Stimulated activated CD8-positive, alpha-beta memory T cell treated with anti-CD3 and anti-CD28 coated beads, Interleukin-15, amount 100 ng/mL, for 24 hours (primary cell): ENCODE measurements around the gene KLHL22.
A peak's percentile ranks its signal among the peaks of the same experiment; 100 is the strongest.
"Not testable (repeated sequence)": the region's sequence is repeated elsewhere in the genome, so short reads cannot be mapped to it uniquely, and the experiment has no call there.

ENCODE experiments used
- DNase-seq: peaks from one replicate; pipeline ENCODE4 v3.0.0-alpha.2; 2020; ENCODE audit warnings: low read depth

Gene KLHL22

DNA sequence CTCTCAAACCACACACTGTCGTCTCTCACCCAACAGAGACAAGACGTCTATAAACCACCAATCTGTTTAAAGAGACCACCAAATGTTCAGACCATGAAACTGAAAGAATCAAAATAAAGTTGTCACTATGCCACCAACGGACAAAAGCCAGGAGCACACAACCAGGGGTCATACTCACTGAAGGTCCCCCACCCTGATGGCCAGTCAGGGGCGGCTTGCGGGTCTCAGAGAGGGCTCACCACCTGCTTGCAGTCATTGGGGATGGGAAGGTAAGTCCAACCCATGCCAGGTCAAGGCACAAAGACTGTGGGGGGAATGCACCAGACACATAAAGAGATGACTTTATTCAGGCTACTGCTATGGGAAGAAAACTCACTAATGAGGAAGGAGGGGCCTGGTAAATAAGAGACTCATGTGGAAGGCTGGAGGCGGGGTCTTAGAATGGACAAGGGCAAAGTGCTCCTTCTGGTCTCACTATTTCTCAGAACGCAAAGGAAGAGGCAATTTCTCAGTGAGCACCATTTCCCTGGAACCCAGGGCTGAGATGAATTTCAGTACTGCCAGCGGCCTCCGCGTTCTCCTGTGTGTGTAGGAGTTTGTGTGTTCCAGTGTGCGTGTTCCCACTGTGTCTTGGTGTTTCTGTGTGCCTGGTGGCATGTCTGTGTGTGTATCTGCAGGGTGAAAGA is 75.3 kb downstream of the KLHL22 start:
- DNase-seq, result no peak

DNA sequence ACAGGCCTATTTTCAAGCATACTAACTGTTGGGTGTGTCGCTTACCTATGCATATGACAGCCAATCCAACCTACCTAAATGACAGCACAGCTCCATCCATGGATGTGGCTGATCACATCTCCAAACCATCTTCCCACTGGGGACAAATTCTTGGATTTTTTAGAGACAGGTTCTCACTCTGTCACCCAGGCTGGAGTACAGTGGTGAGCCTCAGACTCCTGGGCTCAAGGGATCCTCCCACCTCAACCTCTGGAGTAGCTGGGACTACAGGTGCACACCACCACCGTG is 76.0 kb downstream of the KLHL22 start:
- no peak for DNase-seq

DNA sequence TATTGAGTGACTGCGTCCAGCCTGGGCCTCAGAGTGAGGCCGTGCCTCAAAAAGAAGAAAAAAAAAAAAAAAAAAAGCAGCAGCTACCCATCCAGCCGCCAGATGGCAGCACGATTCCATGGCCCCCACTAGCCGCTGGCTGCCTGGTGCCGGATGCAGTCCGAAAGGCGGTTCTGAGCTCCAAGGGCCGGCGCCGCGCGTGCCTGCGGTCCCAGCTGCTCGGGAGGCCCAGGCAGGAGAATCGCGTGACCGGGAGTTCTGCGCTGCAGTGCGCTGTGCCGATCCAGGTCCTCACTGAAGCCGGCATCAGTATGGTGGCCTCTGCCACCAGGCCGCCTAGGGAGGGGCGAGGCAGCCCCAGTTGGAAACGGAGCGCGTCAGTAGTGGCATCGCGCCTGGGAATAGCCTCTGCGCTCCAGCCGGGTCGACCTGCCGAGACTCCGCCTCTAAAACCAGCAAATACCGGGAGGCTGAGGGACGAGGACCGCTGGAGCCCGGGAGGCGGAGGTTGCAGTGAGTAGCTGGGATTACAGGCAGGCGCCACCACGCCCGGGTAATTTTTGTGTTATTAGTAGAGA is 77.3 kb downstream of the KLHL22 start:
- DNase-seq, result peak; percentile 38

DNA sequence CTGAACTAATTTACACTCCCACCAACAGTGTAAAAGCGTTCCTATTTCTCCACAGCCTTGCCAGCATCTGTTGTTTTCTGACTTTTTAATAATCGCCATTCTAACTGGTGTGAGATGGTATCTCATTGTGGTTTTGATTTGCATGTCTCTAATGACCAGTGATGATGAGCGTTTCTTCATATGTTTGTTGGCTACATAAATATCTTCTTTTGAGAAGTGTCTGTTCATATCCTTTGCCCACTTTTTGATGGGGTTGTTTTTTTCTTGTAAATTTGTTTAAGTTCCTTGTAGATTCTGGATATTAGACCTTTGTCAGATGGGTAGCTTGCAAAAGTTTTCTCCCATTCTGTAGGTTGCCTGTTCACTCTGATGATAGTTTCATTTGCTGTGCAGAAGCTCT is 79.9 kb downstream of the KLHL22 start:
- not testable (repeated sequence) for DNase-seq

DNA sequence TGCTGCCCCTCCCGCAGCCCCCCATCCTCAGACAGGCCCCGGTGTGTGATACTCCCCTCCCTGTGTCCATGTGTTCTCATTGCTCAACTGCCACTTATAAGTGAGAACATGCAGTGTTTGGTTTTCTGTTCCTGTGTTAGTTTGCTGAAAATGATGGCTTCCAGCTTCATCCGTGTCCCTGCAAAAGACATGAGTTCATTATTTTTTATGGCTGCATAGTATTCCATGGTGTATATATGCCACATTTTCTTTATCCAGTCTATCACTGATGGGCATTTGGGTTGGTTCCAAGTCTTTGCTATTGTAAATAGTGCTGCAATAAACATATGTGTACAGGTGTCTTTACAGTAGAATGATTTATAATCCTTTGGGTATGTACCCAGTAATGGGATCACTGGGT is 80.4 kb downstream of the KLHL22 start:
- not testable (repeated sequence) for DNase-seq

DNA sequence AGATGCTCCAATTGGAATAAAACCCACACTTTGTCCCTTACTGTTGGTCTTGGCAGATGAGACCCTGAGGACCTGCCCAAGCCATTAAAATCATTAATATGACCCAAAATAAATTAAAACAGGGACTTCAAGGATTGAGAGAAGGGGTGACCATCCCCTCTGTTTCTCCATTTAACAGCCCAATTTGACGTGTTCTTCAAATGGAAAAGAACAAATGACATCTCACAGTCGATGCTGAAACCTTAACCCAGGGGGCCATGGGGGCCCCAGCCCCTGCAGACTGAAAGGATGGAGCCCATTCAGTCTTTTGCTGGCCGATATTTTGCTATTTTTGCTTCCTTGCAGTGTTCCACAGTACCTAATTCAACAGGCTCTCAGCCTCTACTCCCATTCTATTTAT is 81.1 kb downstream of the KLHL22 start:
- DNase-seq, result no peak

DNA sequence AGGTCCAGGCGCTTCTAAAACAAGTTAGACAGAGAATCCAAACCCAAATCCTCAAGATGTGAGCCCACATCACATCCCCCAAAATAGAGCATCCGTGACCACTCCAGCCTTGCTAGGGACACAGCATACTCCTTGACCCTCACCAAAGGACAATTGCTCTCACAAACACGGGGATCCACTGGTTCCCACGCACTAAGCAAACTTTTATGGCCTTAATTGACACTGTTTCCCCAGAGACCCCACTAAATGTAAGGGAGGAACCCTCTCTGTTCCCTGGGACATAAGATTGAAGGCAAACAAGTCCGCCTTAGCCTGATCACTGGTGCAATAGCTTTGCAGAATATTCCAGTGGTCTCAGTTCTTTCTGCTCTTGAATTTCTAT is 81.5 kb downstream of the KLHL22 start:
- DNase-seq, result no peak

DNA sequence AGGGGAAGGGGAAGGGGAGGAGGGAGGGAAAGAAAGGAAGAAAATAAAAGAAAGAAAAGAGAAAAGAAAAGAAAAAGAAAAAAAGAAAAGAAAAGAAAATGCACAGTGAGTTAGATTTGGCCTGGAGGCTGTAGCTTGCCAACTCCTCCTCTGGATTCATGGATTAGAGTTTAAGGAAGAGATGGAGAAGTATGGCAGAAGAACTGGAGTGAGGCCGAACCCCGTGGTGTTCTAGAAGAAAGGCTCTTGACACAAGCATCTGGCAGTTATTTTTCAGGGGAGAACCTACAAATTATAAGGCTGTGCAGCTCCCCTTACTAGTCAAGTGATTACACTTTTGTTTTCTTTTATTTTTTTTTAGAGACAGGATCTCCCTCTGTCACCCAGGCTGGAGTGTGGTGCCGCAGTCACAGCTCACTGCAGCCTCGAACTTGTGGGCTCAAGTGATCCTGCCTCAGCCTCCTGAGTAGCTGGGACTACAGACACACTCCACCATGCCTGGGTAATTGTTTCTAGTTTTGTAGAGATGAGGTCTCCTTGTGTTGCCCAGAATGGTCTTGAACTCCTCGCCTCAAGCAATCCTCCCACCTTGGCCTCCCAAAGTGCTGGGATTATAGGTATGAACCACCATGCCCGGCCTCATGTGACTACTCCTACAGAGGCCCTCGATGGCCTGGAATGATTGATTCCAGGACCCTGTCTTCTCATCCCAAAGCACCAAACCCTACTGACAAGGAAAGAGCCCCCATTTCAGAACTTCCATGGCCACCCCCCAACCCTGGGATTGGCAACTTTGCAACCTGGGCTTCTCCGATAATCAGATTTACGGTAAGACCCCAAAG is 82.2 kb downstream of the KLHL22 start:
- DNase-seq, result no peak

DNA sequence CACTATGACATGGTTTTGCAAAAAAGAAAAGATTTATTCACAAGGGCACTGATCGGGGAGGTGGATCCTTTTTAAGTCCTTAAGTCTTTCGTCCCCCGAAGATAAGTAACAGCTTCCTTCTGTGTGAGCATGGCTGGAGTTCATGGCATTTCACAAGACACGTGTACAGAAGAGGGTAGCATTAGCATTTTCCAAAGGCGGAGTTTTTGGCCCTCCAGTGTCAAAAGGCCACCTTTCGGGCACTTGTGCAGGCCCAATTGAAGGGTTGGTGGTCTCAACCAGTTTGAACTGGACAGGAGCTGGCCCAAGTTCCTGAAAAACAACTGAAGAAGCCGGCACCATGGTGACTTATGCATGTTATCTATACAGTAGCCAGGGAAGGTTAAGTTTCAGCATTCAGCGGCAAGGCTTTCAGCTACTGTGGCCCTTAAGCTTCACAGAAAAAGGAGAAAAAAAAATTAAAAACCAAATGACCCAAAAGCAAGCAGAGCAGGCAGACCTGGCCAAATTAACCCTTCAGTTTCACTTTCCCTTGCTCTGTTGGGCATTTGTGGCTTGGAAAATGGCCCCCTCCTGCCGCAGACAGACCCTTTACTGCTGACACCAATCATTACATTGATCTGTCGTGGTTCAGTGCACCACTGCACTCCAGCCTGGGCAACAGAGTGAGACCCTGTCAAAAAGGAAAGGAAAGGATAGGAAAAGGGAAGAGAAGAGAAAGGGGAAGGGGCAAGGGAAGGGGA is 83.0 kb downstream of the KLHL22 start:
- DNase-seq, result no peak

DNA sequence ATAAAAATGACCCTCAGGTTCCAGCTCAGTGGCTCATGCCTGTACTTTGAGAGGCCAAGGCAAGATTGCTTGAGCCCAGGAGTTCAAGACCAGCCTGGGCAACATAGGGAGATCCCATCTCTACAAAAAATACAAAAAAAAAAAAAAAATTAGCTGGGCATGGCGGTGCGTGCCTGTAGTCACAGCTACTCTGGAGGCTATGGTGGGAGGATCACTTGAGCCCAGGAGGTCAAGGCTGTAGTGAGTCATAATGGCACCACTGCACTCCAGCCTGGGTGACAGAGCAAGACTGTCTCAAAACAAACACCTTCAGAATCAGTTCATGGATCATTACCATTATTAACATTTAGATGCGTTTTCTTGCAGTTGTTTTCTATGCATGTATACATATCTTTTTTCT is 86.2 kb downstream of the KLHL22 start:
- DNase-seq, result not testable (repeated sequence)

DNA sequence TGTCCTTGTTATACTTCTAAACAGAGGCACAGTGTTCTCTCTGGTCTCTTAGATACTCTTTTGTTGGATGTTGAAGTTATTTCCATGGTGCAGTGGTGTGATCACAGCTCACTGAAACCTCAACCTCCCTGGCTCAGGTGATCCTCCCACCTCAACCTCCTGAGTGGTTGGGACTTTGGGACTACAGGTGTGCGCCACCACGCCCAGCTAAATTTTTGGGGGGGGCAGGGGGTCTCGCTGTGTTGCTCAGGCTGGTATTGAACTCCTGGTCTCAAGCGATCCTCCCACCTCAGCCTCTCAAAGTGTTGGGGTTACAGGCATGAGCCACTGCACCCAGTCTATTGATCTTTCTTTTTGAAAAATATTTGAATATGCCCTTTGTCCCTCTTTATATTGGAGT is 86.7 kb downstream of the KLHL22 start:
- DNase-seq, result no peak

DNA sequence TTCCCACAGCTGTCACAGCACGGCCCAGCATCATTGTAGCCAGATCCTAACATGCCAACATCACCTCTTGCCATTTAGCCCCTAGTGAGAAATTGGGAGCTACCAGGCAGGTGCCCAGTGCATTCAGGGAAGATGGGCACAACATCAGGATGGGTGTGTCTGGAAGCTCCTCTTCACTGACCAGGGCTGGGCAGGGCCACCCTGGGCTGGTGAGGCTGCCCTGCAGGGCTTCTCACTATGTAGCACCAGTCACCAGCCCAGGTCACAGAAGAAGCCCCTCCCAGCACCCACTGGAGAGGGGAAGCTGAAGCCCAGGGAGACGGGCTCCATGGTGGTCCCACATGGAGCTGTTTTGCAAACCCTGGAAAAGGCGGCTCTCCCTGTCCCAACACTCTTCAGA is 87.8 kb downstream of the KLHL22 start:
- no peak for DNase-seq

DNA sequence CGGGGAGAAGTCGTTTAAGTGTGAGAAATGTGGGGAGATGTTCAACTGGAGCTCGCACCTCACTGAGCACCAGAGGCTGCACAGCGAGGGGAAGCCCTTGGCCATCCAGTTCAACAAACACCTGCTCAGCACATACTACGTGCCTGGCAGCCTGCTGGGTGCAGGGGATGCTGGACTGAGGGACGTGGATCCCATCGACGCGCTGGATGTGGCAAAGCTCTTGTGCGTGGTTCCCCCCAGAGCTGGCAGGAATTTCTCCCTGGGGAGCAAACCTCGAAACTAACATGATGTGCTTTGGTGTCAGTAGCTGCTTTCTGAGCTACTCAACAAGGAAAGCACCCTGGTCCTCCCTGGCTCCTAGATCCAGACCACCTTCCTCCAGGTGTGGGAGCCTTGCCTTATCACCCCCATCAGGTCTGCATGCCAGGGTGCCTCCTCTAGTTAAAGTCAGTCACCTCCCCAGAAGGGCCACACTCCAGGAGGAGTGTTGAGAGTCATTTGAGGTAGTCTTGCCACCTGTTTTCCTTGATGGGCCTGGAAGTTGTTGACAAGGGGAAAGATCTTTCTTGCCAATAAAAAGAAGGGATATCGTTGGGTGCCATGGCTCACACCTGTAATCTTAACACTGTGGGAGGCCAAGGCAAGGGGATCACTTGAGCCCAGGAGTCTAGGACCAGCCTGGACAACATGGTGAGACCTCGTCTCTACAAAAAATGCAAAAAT is 88.7 kb downstream of the KLHL22 start:
- no peak for DNase-seq

DNA sequence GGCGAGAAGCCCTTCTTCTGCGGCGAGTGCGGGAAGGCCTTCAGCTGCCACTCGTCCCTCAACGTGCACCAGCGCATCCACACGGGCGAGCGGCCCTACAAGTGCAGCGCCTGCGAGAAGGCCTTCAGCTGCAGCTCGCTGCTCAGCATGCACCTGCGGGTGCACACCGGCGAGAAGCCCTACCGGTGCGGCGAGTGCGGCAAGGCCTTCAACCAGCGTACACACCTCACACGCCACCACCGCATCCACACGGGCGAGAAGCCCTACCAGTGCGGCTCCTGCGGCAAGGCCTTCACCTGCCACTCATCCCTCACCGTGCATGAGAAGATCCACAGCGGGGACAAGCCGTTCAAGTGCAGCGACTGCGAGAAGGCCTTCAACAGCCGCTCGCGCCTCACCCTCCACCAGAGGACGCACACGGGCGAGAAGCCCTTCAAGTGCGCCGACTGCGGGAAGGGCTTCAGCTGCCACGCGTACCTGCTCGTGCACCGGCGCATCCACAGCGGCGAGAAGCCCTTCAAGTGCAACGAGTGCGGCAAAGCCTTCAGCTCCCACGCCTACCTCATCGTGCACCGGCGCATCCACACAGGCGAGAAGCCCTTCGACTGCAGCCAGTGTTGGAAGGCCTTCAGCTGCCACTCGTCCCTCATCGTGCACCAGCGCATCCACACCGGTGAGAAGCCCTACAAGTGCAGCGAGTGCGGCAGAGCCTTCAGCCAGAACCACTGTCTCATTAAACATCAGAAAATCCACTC is 89.5 kb downstream of the KLHL22 start:
- DNase-seq, result no peak

DNA sequence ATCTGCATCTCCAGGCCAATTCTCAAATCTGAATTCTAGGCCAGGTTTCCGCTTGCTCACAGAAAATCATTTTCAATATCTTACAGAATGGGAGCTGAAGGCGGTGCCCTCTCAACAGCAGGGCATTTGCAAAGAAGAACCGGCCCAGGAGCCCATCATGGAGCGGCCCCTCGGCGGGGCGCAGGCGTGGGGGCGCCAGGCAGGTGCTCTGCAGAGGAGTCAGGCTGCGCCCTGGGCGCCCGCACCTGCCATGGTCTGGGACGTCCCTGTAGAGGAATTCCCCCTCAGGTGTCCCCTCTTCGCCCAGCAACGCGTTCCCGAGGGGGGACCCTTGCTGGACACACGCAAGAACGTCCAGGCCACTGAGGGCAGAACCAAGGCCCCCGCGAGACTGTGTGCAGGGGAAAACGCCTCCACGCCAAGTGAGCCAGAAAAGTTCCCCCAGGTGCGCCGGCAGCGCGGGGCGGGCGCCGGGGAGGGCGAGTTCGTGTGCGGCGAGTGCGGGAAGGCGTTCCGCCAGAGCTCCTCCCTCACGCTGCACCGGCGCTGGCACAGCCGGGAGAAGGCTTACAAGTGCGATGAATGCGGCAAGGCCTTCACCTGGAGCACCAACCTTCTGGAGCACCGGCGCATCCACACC is 90.2 kb downstream of the KLHL22 start:
- DNase-seq, result no peak

DNA sequence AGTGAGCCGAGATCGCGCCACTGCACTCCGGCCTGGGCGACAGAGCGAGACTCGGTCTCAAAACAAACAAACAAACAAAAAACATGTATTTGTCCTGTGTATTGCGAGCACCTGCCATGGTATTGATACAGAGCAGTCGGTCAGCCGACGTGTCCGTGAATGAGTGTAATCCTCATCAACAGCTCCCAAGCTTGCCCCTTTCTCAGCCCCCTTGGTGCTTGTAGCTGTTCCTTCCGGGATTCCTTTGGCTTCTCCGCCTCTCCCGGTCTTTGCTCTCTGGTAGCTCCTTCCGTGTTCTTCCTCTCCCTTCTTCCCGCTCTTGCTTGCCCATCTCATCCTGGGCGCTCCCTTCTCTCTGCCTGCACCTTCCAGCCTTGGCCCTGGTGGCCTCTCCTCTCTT is 90.7 kb downstream of the KLHL22 start:
- no peak for DNase-seq

DNA sequence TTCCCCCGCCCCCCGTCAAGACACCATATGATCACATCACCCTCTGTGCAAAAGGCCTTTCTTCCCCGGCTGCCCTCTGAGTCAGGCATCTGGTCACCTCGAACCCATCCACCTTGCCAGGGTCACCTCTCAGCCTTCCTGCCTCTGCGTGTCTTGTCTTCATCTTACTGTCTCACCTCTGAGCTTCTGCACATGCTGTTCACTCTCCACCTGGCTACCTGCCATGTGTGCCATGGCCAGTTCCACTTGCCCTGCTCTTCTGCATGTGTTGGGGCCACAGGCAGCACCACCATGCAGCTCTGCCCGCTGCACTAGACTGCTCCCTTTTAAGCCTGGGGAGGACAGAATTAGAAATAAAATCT is 91.8 kb downstream of the KLHL22 start:
- DNase-seq, result no peak

DNA sequence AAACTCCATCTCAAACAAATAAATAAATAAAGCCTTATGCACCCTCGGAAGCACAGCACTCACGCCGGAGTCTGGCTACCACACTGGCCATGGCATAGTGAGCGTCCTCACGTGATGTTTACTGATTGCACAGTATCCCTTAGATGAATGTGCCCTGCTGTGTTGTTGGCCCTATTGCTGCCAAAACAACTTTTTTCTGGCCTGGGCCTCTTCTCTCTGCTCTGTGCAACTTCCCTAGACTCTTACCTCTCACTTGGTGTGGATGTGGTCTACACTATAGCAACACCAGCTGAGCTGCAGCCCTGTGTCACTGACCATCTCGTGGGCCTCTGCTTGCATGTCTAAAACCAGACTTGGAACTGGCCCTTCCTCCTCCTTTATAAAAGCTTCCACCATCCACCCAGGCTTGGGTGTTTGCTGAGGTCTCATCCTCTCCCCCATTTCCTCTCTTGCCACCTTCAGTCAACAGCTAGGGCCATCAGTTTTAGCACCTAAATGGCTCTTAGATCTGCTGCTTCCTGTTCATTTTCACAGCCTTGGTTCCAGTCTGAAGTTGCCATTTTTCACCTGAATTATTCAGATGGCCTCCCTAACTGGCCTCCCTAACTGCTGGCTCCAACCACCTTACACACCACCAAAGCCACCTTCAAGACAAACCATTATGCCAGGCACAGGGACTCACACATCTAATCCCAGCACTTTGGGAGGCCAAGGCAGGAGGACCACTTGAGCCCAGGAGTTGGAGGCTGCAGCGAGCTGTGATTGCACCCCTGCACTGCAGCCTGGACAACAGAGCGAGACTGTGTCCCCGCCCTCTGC is 92.4 kb downstream of the KLHL22 start:
- DNase-seq, result no peak

DNA sequence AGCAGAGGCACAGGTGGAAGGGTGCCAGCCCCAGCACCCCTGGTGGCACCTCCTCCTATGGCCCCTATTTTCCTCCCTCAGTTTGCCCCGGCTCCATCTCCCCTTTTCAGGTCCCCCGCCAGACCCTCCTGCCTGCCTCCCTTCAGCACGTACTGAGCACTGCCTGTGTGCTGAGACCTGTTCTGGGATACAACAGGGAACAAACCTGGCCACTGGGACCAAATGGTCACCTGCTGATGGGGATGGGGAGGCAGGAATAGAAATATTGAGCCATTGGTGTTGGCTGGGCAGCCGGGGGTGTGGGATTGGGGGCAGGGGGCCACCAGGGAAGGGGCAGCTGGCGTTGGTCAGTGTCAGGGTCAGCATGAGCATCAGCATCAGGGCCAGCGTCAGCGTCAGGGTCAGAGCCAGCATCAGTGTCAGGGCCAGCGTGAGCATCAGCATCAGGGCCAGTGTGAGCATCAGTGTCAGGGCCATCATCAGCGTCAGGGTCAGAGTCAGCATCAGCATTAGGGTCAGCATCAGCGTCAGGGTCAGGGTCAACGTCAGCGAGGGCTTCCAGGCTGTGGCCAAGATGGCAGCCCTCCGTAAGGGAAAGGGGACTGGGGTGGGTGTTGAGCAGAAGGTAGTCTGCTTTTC is 94.1 kb downstream of the KLHL22 start:
- DNase-seq, result no peak
